Fibroblast of upper back skin (primary cell): Measurements from ENCODE around the gene TIGD3.

ENCODE experiments used
- DNase-seq: peaks from one replicate; pipeline ENCODE4 v3.0.0-alpha.2; 2013

Gene TIGD3

DNA sequence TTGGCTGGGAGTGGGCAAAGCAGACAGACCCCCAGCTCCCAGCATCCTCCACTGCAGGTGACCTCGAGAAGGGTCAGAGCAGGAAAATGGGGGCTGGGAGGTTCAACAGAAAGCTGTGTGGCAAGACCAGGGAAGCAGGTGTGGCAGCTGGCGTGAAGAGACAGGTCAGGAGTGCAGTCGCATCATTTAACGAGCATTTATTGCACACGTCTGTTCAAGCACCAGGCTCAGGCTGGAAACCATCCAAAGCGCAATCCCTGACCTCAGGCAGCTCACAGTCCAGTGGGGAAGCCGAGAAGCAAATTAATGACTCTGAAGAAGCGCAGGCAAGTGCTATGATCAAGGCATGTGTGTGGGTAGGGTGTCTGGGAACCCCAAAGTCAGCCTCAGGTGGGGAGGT lies 20.5 kb downstream of the TIGD3 start:
- DNase-seq, result no peak

DNA sequence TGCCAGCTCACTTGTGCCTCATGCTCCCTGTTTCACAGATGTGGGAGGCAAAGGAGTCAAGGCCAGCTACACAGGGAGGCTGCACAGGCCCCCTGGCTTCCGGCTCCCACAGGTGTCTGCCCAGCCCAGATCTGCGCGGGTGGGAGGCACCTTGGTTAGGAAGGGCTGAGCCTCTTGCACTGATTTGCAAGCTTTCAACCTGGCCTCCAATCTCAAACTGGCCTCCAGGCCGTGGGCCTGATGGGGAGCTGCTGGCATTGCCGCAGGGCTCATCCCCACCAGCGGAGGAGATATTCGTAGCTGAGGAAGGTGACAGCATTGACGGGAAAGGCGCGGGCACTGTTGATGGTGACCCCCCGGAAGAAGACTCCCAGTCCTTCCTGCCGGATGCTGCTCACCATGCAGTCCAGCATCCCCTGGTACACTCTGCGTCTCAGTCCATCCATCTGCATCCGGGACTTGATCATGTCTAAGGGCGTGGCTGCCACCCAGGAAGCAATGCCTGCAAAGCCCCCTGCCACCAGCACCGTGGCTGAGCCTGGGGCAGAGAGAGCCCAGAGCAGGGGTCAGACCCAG lies 21.7 kb downstream of the TIGD3 start:
- DNase-seq, result no peak

- DNase-seq, result no peak
Measured at GRCh38 chr11:65377036-65377435, 22.5 kb downstream of the TIGD3 start.

DNA sequence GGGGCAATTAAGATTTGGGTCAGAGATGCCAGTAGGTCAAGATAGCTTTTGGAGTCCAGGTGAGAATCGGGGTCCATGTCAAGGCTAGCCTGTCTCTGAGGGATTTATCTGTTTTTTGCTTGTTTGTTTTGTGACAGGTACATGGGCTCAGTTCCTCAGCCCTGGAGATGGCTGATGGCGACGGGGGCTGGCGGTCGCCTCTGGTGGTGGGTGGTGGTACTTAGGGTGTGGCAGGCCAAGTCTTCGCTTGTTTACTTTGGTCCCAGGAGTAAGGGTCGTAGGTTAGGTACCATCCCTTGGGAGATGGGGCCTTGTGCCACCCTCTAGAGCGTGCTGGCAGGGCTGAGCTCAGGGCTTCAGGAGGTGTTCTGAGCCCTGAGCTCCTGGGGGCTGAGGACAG lies 23.2 kb downstream of the TIGD3 start:
- no peak for DNase-seq

DNA sequence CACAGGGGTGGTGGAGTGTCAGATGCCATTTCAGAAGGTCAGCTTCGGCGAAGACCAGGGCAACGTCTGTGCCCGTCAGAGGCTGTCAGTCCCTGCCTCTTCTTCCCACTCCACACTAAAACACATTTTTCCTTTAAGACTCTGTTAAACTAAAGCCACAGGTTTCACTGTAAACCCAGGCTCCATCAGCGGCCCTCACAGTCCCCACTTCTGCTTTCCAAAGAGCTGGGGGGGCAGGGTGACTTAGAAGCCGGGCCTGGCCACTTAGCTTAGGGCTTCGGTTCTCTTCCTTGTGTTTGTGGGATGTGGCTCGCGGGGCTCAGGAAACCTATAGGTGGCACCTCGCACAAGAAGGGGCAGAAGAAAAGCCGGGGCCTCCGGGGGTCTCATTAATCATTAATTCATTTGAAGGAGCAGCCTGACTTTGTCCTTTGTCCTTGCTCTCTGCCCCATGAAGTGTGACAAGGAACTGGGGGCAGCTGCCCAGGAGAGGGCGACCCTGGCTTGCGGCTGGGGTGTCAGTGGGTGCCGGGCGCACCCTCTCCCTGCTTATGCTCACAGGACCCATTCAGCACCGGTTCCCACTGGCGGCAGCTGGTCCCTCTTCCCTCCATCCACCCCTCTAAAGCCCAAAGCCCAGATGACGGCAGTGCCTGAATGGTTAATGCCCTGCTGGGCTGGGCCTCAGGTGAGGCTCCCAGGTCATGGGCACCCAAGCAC lies 23.8 kb downstream of the TIGD3 start:
- DNase-seq, result no peak

GRCh38 chr11:65378928-65379638 lies 24.5 kb downstream of the TIGD3 start:
- DNase-seq, result no peak

DNA sequence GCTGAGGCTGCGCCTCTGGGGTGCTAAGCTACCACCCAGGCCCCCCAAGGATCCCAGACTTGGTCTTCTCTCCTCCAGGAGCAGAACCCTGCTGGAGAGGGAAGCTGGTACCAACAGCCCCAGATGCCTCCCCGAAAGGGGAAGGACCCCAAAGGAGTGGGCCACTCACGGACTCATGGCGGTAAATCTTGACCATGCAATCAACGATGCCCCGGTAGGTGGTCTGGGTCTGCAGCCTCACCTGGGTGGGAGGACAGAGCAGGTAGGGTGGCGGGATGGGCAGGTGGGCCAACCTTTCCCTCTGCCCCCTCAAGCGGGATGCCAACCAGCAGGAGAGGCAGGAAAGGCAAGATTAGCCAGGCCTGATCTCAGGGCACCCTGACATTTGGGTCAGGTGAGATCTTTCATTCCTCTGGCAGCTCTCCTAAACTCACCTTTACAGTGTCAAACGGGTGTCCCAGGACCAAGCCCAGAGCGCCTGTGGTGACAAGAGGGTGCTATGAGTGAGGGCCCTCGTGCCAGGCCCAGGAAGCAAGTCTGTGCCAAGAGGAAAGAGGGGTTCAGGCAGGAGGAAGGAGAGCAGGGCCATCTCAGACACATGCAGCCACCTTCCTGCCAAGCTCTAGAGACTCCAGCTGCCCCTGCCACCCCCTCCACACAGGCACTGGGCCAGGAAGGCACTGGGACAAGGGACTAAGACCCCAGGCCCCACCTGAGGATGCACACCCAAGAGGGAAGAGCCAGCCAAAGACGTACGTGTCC lies 25.3 kb downstream of the TIGD3 start:
- DNase-seq, result no peak

DNA sequence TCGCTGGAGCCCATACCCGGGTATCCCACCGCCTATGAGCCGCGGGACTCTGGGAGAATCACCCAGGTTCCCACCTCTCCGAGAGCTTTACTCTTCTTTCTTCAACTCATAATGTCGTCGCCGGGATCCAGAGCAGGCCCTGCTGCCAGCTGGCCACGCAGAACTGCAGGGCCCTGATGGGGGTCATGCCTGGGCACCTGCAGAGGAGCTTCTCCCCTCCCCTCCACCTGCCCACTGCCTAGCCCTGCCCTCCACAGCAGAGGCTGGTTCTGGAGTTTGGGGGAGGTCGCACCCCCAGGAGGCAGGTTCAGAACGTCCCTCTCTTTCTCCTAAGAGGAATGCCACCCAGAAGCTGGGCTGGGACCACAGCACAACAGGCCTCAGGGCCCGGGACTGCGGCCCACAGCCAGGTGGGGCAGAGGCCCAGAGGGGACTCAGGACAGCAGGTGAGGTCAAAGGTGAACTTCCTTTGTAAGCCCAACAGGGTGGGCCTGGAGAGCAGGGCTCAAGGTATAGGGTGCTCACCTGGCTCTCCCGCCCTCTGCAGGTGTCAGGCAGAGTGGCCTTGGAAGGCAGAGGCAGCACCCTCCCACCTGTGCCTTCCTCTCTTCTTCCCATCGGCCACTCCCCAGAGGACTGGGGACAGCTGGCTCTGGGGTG lies 26.0 kb downstream of the TIGD3 start:
- DNase-seq, result no peak

DNA sequence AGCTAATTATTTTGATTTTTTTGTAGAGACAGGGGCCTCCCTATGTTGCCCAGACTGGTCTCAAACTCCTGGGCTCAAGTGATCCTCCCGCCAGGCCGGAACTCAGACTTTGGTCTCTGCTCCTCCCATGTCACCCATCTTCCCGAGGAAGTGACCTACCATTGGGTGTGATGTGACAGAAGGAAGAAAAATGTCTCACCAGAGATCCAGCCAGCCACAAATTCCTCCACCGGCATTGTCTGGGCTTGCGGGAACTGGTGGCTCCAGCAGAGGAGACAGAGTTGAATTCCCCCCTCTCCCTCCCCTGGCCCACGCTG lies 27.1 kb downstream of the TIGD3 start:
- peak; percentile 60 for DNase-seq

- peak; percentile 98 for DNase-seq
Measured at GRCh38 chr11:65382033-65382803, 27.7 kb downstream of the TIGD3 start, which contains the start of gene SLC25A45. TSS of gene SLC25A45 (minus strand) at chr11:65382646. CDS start at chr11:65381951, 695 bp downstream.

- no peak for DNase-seq
Measured at GRCh38 chr11:65382804-65383368, 28.3 kb downstream of the TIGD3 start.

DNA sequence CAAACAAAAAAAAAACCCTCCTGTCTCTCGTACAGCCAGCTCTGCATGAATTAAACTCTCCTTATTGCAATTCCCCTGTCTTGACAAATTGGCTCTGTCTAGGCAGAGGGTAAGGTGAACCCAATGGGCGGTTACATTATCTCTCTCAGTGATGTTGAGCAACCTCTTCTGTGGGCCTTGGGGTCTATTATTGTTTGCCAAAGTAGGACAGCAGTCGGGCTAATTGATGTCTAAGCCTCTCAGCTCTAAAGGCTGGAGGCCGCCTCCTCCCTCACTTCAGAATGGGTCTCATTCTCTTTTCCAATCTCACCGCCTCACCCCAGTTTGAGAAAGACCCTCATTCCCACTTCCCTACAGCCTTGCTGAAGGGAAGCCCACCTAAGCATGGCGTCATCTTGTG lies 29.2 kb downstream of the TIGD3 start:
- no peak for DNase-seq

DNA sequence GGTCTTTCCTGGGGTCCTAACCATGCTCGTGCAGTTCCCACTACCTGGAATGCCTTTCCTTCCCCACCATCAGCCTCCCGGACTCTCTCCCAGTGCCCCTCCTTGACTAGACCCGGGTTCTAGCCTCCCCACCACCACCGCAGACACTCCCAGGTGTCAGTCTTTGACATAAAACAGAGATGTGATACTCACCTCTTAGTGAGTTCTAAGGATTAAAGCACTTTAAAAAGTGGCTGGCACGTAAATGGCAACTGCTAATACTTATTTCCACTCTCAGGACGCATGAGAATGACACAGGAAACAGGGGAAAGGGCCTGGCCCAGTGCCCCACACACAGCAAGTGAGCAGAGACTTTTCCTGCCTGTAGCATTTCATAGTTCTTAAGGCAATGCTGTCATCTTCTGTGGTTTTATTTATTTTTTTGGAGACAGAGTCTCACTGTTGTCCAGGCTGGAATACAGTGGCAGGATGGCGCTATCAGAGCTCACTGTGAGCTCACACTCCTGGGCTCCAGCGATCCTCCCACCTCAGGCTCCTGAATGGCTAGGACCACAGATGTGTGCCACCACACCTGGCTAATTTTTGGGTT lies 29.8 kb downstream of the TIGD3 start:
- no peak for DNase-seq

DNA sequence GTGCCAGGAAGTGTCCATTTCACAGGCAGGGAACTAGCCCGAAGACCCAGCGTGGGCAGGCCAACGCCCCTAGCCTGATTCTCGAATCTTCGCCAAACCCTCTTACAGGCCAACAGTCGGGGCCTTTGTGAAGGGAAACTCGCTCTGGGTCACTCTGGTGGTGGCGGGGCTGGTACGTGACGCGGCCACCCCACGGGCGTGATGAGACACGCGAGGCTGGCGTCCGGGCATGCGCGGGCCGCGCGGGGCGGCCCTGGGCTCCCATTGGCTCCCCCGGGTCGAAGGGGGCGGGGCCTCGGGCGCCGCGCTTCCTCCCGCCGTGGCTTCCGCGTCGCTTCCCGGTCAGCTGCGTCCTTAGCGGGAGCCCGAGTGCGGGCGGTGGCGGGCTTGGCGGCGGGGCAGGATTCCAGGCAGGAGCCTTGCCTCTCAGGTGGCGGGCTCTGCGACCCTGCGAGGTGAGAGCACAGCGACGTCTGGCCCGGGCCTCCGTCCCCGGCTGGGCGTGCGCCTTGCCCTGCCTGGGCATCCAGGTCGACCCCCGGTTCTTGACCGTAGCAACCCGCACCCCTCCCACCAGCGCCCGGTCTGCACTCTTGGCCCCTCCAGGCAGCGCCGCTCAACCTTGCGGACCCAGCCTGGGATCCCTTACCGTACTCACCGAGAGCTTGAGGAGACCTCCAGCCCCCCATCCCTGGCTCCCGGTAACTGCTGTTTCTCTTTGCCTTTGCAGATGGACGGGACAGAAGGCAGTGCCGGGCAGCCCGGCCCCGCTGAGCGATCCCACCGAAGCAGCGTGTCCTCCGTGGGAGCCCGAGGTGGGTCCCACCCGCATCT lies 32.0 kb downstream of the TIGD3 start, which contains the start of gene FRMD8:
TSS of gene FRMD8 (plus strand) at position 331 of the 834 bp plus-strand sequence. CDS start at position 731, 400 bp downstream.
- DNase-seq, result peak; percentile 74

DNA sequence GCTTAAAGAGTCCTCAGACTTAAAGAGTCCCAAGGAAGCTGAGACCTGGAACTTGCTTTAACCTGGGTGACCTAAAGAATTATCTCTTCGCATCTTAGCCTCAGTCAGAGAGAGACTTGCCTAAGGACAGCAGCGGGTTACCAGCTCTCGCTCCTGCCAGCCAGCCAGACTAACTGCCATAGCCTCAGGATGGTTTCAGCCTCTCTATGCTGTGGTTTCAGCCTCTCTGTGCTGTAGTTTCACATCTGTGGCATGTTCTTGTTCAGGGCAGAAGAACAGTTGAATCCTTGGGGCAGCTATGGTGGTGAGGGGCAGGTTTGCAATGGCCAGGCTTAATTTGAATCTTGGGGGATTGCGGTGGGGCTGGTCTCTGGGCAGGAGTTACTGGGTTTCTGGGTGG lies 34.2 kb downstream of the TIGD3 start:
- DNase-seq, result no peak

DNA sequence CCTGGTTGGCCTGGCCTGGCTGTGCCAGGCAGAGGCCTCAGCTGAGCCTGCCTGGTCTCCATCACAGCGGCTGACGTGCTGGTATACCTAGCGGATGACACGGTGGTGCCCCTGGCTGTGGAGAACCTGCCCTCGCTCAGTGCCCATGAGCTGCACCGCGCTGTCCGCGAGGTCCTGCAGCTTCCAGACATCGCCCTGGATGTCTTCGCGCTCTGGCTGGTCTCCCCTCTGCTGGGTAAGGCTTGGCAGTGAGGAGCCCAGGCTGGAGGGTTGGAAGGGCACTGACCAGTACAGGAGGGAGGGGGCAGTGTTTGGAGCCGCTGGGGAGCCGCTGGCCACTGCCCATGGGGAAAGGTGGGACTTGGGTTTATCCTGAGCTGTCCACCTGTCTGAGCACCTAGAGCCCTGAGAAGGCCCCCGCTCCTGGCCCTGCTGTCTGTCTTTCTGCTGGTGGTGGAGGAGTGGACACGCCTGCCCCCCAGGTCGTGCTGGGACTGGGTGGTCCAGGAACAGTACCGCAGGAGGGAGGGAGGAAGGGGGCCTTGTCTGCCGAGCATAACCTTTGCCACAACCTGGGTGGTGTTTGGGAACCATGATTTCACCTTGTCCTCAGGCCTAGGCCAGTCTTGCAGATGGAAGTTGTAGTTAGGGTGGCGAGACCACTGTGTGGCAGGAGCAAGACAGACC lies 34.9 kb downstream of the TIGD3 start:
- no peak for DNase-seq

- DNase-seq, result no peak
Measured at GRCh38 chr11:65390099-65390941, 35.8 kb downstream of the TIGD3 start.

DNA sequence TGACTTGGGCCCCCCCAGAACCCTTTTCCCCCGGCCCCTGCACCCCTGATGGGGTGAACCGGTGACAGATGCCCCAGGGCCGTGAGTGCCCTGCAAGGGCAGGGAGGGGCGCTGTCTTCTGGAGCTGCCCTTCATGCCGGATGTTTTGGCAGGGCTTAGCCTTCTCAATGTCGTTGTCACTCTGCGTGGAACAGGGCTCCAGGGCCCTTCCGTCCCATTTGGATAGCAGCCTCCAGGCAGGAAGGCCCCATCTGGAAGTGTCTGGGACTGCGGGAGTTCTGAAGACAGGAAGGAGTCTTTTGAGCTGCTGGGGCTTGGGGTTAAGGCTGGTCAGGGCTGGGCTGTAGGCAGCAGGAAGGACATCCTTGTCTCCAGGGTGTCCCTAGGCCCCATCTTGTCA lies 36.4 kb downstream of the TIGD3 start:
- DNase-seq, result peak; percentile 25
